GM12878 (cell line): ENCODE measurements around the gene FGFR2. TPM values are rescaled to one million over a fixed set of nuclear protein-coding genes. Genes with fewer than 3 reads are reported as not detected.

Experiments
- ATAC-seq: fragments of 200-7000 bp; cut with Tn5 transposase; 3 replicates; pipeline ENCODE4 v1.9.1; 2020; ENCODE audit warnings: mild to moderate bottlenecking, moderate library complexity
- BruUV-seq: library from RNA; stranded (reverse); fragments of 400-500 nt; replicated peaks from 2 replicates; lab custom pipeline; 2021; lab: Mats Ljungman, UMichigan
- CTCF ChIA-PET: fragments of 300-600 bp; sonication (Branson Sonifier 250); formaldehyde crosslinking; extraction: SDS; loops from one replicate; lab custom pipeline; 2021; ENCODE audit warnings: inconsistent platforms; lab: Yijun Ruan, JAX
- POLR2A ChIA-PET: fragments of 350-600 bp; formaldehyde crosslinking; extraction: SDS; loops from one replicate; lab custom pipeline; 2021; ENCODE audit warnings: inconsistent platforms; lab: Charles Lee
- RAD21 ChIA-PET: fragments of 300-600 bp; sonication (Branson Sonifier 250); formaldehyde crosslinking; loops from one replicate; lab custom pipeline; 2023; ENCODE audit warnings: antibody characterized with exemption; ENCODE audit not compliant: unreplicated experiment; lab: Charles Lee
- SMC1A ChIA-PET: fragments of 300-600 bp; sonication (Branson Sonifier 250); formaldehyde crosslinking; loops from one replicate; lab custom pipeline; 2023; ENCODE audit not compliant: unreplicated experiment, uncharacterized antibody; lab: Charles Lee
- DNase-seq: peaks from one replicate; pipeline ENCODE4 v3.0.0-alpha.2; 2011; ENCODE audit warnings: low read depth, low spot score
- FAIRE-seq: peaks from 3 replicates; lab custom pipeline; 2011; peaks lifted over from hg19 to GRCh38; lab: Jason Lieb, UNC
- H2AFZ ChIP-seq: 2 replicates; pipeline ENCODE4 v1.6.0; 2011; ENCODE audit warnings: low read depth, low read length, control low read depth; ENCODE audit not compliant: control insufficient read depth
- H3K27ac ChIP-seq: 2 replicates; pipeline ENCODE4 v1.5.1; 2011; ENCODE audit warnings: control low read depth; ENCODE audit not compliant: control insufficient read depth, insufficient read depth
- H3K27me3 ChIP-seq, 2 experiments: replicated peaks in 1 of 2; 2 replicates each; pipeline versions ENCODE4 v1.6.0 to v1.6.1; 2011; ENCODE audit warnings: low read length in 1 of 2; ENCODE audit not compliant: control insufficient read depth in 2 of 2, insufficient read depth in 2 of 2
- H3K36me3 ChIP-seq, 2 experiments: 2 replicates each; pipeline ENCODE4 v1.5.1; 2011; ENCODE audit warnings: low read length in 1 of 2; ENCODE audit not compliant: control insufficient read depth in 2 of 2, insufficient read depth in 2 of 2
- H3K4me1 ChIP-seq: 2 replicates; pipeline ENCODE4 v1.6.1; 2011; ENCODE audit warnings: mild to moderate bottlenecking, low read length, moderate library complexity, mixed read lengths; ENCODE audit not compliant: control insufficient read depth, insufficient read depth
- H3K4me2 ChIP-seq: 2 replicates; pipeline ENCODE4 v1.6.0; 2011; ENCODE audit warnings: control low read depth; ENCODE audit not compliant: control insufficient read depth, insufficient read depth
- H3K4me3 ChIP-seq: fragments of 200-600 bp; sonication (generic); 2 replicates; pipeline ENCODE4 v1.5.1; 2016
- H3K79me2 ChIP-seq: 2 replicates; pipeline ENCODE4 v1.6.0; 2011; ENCODE audit warnings: low read length; ENCODE audit not compliant: control insufficient read depth, insufficient read depth
- H3K9ac ChIP-seq: 2 replicates; pipeline ENCODE4 v1.8.0; 2011; ENCODE audit warnings: low read length, control low read depth, mixed read lengths; ENCODE audit not compliant: control insufficient read depth, insufficient read depth
- H3K9me3 ChIP-seq: replicated peaks from 3 replicates; pipeline ENCODE4 v1.5.1; 2011; ENCODE audit warnings: mild to moderate bottlenecking, low read length; ENCODE audit not compliant: control insufficient read depth, insufficient read depth
- H4K20me1 ChIP-seq: 2 replicates; pipeline ENCODE4 v1.6.0; 2011; ENCODE audit not compliant: control insufficient read depth, insufficient read depth
- HDGF ChIP-seq: fragments of 450-650 bp; IDR thresholded peaks from 2 replicates; pipeline ENCODE4 v1.6.1; 2016; ENCODE audit warnings: antibody characterized with exemption
- MTA2 ChIP-seq: fragments of 450-650 bp; IDR thresholded peaks from 2 replicates; pipeline ENCODE4 v1.6.1; 2016; ENCODE audit warnings: low read depth, mild to moderate bottlenecking, moderate library complexity
- POU2F2 ChIP-seq: IDR thresholded peaks from 3 replicates; pipeline ENCODE4 v1.6.1; 2011; ENCODE audit warnings: low read depth, mild to moderate bottlenecking, low read length, borderline replicate concordance
- RCOR1 ChIP-seq: conservative IDR thresholded peaks from 2 replicates; pipeline ENCODE4 v1.6.1; 2012; ENCODE audit warnings: low read depth, low read length, improper control_type of control experiment
- RFX5 ChIP-seq: IDR thresholded peaks from 2 replicates; pipeline ENCODE4 v1.6.1; 2011; ENCODE audit warnings: low read depth, low read length, improper control_type of control experiment
- SIX5 ChIP-seq: IDR thresholded peaks from 2 replicates; pipeline ENCODE4 v1.6.1; 2011; ENCODE audit warnings: mild to moderate bottlenecking, low read depth, low read length, moderate library complexity; ENCODE audit not compliant: severe bottlenecking
- SMARCA5 ChIP-seq: fragments of 450-650 bp; IDR thresholded peaks from 2 replicates; pipeline ENCODE4 v1.6.1; 2017; ENCODE audit warnings: mild to moderate bottlenecking
- WGBS: methylation state at CpG from one replicate; pipeline ENCODE4 v1.1.6; 2016; ENCODE audit warnings: low lambda C conversion rate; ENCODE audit not compliant: insufficient replicate concordance, insufficient coverage; ENCODE audit errors: missing lambda C conversion rate; 5-methylcytosine and 5-hydroxymethylcytosine counted together
- in situ Hi-C: fragments of 300-500 bp; cut with MboI; formaldehyde crosslinking; loops from 9 replicates; pipeline ENCODE4 v1.14.3; 2018; ENCODE audit warnings: mixed read lengths
- intact Hi-C: fragments of 100-400 bp; cut with micrococcal nuclease; formaldehyde crosslinking; loops from one replicate; pipeline ENCODE4 v1.14.2; 2022; ENCODE audit not compliant: unreplicated experiment
- polyA plus RNA-seq, 11 experiments: library from polyadenylated mRNA; depleted of rRNA in 4 of 11; unstranded in 6 of 11; stranded (reverse) in 5 of 11; fragments of >200 nt; fragmentation: Nextera tagmentation in 4 of 11; fragmentation: Illumina TruSeq in 1 of 11; extraction: Ambion mirVana in 4 of 11; extraction: Trizol in 1 of 11; gene quantifications; 1 replicate in 1 of 11; 2 replicates in 10 of 11; pipeline versions ENCODE4 v1.2.1 to v1.2.3, GENCODE V29; 2011 to 2016; ENCODE audit warnings: inconsistent platforms in 2 of 11, missing spikeins in 2 of 11, low read depth in 1 of 11
- total RNA-seq, 4 experiments: library from RNA; depleted of rRNA in 3 of 4; stranded (reverse); fragments of >200 nt in 3 of 4; fragmentation: Illumina TruSeq in 1 of 4; extraction: Trizol in 1 of 4; gene quantifications; 2 replicates each; pipeline versions ENCODE4 v1.2.1 to v1.2.3, GENCODE V29; 2013 to 2021
- TF ChIP-seq, protein P1 (sequence below): fragments of 450-650 bp; IDR thresholded peaks from 2 replicates; pipeline ENCODE4 v1.6.1; 2016; ENCODE audit warnings: mild to moderate bottlenecking
- TF ChIP-seq, protein P2 (sequence below): fragments of 450-650 bp; IDR thresholded peaks from 2 replicates; pipeline ENCODE4 v1.6.1; 2017; ENCODE audit warnings: low read depth, mild to moderate bottlenecking, moderate library complexity

Gene FGFR2
- total and polyA plus RNA-seq, 10 of the 15 experiments (the other 5 are each of a cell fraction or from before 2014, with no cell fraction given) = 0.04 to 0.15 TPM; not detected in 8

DNA sequence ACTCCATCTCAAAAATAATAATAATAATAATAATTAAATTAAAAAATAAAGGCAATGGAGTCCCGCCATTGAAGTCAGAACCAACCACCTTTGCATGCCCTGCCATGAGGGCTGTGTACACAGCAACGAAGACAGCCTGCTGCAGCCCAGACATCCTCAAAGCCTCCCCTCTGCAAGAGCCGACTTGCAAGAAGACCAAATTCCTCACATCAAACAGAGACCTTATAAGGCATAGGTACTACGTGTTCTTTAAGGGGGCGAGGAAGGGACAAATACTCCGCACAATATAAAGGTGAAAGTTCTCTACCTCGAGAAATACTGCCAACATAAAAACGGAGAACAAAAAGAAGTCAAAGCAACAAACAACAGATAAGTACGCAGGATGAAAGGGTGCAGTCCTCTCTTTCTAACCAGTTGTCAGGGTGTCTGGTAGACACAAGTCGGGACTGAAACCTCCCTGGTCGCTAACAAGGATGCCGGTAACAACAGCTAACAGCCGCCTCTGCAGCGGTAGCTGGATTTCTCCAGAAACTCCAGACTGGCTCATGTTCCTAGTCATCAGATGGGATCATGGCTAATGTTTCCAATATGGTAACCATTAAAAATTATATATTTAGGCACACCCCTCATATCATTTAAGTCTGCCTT is 23.6 kb downstream of the FGFR2 start (continued):
- TF ChIP-seq POU2F2 (no peak), SMARCA5 (no peak), SIX5 (no peak)

DNA sequence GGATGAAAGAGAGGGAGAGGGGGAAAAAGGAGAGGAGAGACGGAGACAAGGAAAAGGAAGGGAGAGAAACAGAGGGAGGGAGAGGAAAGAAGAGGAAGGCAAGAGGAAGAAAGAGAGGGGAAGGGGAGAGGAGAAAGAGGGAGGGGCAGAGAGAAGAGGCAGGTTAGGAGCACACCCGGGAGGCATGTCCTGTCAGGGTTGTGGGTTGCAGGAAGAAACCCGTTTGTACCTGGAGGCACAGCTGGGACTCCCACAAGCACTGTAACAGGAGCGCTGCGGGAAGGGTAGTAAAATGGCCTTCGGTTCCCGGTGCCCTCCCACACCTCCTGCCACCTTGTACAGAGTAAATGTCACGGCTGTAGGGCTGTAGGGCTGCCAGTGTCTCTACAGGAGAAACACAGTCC is 24.7 kb downstream of the FGFR2 start:
- Histone ChIP-seq H3K79me2 (no peaks in the 10 kb centered on the region), H3K4me3 (no peak overlapping the region)
- no TSS peak for BruUV-seq
- TF ChIP-seq, protein P1, sequence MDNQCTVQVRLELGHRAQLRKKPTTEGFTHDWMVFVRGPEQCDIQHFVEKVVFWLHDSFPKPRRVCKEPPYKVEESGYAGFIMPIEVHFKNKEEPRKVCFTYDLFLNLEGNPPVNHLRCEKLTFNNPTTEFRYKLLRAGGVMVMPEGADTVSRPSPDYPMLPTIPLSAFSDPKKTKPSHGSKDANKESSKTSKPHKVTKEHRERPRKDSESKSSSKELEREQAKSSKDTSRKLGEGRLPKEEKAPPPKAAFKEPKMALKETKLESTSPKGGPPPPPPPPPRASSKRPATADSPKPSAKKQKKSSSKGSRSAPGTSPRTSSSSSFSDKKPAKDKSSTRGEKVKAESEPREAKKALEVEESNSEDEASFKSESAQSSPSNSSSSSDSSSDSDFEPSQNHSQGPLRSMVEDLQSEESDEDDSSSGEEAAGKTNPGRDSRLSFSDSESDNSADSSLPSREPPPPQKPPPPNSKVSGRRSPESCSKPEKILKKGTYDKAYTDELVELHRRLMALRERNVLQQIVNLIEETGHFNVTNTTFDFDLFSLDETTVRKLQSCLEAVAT = no peak
- TF ChIP-seq RCOR1 = no peak
- TF ChIP-seq, protein P2, sequence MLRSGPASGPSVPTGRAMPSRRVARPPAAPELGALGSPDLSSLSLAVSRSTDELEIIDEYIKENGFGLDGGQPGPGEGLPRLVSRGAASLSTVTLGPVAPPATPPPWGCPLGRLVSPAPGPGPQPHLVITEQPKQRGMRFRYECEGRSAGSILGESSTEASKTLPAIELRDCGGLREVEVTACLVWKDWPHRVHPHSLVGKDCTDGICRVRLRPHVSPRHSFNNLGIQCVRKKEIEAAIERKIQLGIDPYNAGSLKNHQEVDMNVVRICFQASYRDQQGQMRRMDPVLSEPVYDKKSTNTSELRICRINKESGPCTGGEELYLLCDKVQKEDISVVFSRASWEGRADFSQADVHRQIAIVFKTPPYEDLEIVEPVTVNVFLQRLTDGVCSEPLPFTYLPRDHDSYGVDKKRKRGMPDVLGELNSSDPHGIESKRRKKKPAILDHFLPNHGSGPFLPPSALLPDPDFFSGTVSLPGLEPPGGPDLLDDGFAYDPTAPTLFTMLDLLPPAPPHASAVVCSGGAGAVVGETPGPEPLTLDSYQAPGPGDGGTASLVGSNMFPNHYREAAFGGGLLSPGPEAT = no peak
- no peak for TF ChIP-seq RFX5
- no peak for TF ChIP-seq HDGF
- no peak for TF ChIP-seq MTA2
- TF ChIP-seq, all 136 proteins: peak for 0
- ChIA-PET RAD21 (no interaction called here), CTCF (no interaction called here), POLR2A (no interaction called here), SMC1A (no interaction called here)
- ATAC-seq (no peak), FAIRE-seq (no peak), DNase-seq (no peak)
- Histone ChIP-seq H2AFZ (no peak overlapping the region), H3K36me3 (no peaks in the 10 kb centered on the region), H3K4me2 (no peak overlapping the region), H3K4me1 (no peaks in the 10 kb centered on the region), H3K9me3 (no peaks in the 10 kb centered on the region), H3K9ac (no peak overlapping the region), H3K27me3 (no peaks in the 10 kb centered on the region), H3K27ac (no peak overlapping the region), H4K20me1 (no peaks in the 10 kb centered on the region)
- intact Hi-C loops (no loop called here), in situ Hi-C loops (no loop called here)
- 39% methylated on average over 8 of the region's 8 CpGs for WGBS
